HG03103 (cell line): Measurements from ENCODE around the gene FNDC3B.

Experiments
- ATAC-seq: cut with Tn5 transposase; IDR thresholded peaks from one replicate; pipeline ENCODE4 v1.9.1; 2021; ENCODE audit warnings: low read depth; ENCODE audit not compliant: unreplicated experiment

The FNDC3B gene

GRCh38 chr3:172203522-172204258, 164.3 kb downstream of the FNDC3B start:
- no peak for ATAC-seq

- ATAC-seq = no peak
Measured at GRCh38 chr3:172204716-172205115, 165.3 kb downstream of the FNDC3B start.

GRCh38 chr3:172208586-172209332, 169.4 kb downstream of the FNDC3B start:
- no peak for ATAC-seq

GRCh38 chr3:172209333-172210321, 170.2 kb downstream of the FNDC3B start:
- ATAC-seq = no peak

GRCh38 chr3:172210355-172210754, 171.0 kb downstream of the FNDC3B start:
- no peak for ATAC-seq

GRCh38 chr3:172211123-172211522, 171.7 kb downstream of the FNDC3B start:
- no peak for ATAC-seq

- no peak for ATAC-seq
Measured at GRCh38 chr3:172213200-172213599, 173.8 kb downstream of the FNDC3B start.

- ATAC-seq = no peak
Measured at GRCh38 chr3:172213904-172214303, 174.5 kb downstream of the FNDC3B start.

GRCh38 chr3:172216267-172216666, 176.9 kb downstream of the FNDC3B start:
- ATAC-seq = no peak

- ATAC-seq = no peak
Measured at GRCh38 chr3:172216911-172217310, 177.5 kb downstream of the FNDC3B start.

- no peak for ATAC-seq
Measured at GRCh38 chr3:172217877-172218276, 178.5 kb downstream of the FNDC3B start.

- no peak for ATAC-seq
Measured at GRCh38 chr3:172218350-172219323, 179.3 kb downstream of the FNDC3B start.

GRCh38 chr3:172219750-172220149, 180.4 kb downstream of the FNDC3B start:
- no peak for ATAC-seq

- ATAC-seq = no peak
Measured at GRCh38 chr3:172221547-172221946, 182.2 kb downstream of the FNDC3B start.

GRCh38 chr3:172222478-172223071, 183.2 kb downstream of the FNDC3B start:
- no peak for ATAC-seq

GRCh38 chr3:172223870-172224269, 184.5 kb downstream of the FNDC3B start:
- no peak for ATAC-seq

- no peak for ATAC-seq
Measured at GRCh38 chr3:172224560-172225214, 185.3 kb downstream of the FNDC3B start.

- no peak for ATAC-seq
Measured at GRCh38 chr3:172225215-172225707, 185.9 kb downstream of the FNDC3B start.

GRCh38 chr3:172226831-172227230, 187.5 kb downstream of the FNDC3B start:
- no peak for ATAC-seq
